ENCODE results near the gene RASSF7.
A peak's percentile ranks its signal among the peaks of the same experiment; 100 is the strongest.
"Not testable (repeated sequence)": the region's sequence is repeated elsewhere in the genome, so short reads cannot be mapped to it uniquely, and the experiment has no call there.

Gene RASSF7

DNA sequence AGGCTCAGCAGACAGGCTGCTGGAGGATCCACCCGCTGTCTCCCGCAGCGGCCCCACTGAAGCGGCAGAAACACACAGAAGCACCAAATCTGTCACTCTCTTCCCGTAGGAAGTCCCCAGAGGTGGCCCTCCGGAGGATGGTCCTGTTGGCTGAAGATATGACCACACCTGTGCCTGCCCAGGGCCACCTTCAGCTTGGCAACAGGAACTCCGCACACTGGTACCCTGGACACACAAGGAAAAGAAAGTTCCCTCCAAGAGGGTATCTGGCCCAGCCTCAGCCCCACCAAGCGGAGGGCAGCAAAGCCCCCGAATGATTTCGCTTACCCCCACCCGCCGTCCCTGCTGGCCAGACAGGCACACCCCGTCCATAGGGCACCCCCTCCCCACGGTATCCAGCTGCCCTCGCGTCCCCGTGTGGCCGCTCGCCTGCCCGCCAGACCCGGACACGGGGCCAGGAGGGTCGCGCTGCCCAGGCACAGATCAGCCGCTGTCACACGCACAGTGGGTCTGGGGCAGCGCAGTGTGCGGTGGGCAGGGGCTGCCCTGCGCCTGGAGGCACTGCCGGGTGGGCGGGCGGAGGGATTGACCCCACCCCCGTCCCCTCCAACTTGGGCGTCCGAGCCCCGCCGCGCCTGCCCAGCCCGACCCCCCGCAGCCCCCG, 7.0 kb downstream of the RASSF7 start:
- no peak for DNase-seq

DNA sequence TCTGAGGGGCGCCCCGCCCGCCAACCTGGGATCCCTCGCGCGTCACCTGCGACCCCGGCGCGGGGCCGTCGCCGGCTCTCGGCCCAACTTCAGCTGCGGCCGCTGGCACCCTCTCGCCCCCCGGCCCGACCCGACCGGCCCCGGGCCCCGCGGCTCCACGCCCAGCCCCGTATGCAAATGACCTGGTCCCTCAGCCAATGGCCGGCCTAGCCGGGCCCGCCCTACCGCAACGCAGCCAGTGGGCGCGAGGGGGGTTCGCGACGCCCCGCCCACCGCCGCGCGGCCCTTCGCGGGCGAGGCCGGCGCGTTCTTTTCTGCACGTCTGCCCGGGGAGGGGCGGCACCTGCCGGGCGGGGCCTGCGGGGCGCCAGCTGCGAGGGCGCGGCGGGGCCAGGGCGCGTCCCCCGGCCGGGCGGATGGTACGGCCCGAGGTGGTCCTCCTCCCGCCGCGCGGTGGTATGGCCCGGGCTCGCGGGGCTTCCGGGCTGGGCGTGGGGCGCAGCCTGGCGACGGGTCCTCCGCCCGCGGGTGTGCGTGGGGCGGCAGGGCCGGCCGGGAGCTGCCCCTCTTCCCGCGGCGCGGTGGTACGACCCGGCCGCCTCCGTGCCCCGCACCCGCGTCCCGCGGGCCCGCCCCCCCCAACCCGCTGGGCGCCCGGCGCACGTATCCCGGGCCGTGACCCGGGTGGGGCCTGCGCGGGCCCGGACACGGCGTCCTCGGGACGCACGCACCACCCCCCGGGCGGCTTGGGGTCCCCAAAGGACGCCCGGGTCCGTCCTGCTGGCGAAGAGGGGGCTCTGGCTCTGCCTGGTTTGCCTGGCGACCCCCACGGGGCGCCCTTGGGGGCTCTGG, 7.8 kb downstream of the RASSF7 start:
- peak; percentile 47 for DNase-seq

DNA sequence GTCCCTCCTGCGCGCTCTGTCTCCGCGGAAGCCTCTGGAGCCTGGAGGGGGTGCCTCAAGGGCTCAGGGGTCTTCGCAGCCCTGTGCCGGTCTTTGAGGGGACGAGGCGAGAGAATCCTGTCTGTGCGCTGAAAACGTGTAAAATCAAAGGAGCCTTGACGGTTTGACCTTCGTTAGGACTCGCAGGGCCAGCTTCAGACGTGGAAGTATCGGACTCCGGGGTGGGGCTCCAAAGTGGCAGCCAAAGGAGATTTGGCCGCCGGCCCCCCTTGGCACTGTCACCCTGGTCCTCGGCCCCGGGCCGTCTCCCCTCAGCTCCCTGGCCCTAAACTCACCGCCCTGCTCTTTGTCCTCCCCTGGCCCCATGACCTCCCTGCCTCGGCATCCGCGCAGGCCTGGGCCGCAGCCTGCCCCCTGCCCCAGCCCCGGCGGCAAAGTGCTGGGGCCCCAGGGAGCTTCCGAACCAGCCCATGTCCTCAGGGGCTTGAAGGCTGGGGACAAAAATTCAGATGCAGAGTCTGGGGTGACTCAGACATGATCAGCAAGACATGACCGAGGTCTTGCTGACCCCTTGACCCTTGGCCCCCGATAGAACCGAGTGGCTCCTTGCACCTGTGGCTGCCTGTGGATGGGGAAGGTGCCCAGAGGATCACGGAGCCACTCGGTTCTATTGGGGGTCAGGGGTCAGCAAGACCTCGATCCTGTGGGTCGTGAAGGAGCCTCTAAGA, 8.6 kb downstream of the RASSF7 start:
- DNase-seq: no peak

DNA sequence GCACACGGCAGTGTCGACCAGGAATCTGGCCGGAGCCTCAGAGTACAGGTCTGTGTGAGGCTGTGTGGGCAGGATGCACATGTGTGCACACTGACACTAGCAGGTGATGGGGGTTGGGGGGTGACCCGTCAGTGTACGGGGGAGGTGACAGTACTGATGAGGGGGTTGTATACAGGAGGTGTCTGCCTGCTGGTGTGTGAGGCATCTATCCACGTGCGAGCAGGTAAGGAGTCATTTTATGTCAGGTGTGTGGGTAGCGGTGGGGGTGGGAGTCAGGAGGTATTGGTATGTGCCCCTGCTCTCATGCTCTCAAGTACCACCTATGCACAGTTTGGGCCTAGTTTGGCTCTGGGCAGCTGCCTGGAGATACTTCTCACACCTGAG, 11.0 kb downstream of the RASSF7 start:
- DNase-seq: no peak

DNA sequence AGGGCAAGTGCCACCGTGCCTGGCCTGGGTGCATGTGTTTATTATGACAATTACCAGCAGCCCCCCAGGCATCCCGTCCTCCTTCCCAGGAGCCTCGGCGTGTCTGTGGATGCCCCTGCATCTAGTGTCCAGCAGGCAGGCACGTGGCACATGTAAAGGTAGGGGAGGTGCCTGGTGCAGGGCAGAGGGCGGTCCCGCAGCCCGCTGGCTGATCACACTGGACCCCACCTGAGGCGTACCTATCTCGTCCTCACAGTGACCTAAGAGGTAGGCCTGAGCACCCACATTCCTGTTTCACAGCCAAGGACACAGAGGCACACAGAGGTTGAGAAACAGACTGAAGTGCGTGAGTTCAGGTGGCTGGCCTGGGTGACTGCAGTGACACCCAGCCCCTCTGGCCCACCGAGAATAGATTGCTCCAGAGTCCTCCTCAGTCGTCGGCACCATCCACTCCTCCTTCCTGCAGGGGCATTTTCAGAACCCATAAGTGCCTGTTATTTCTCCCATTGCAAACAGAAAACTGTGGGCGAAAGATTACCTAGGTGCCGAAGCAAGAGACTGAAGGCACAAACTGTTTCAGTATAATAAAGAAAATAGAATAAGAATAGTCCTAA, 12.5 kb downstream of the RASSF7 start:
- no peak for DNase-seq

DNA sequence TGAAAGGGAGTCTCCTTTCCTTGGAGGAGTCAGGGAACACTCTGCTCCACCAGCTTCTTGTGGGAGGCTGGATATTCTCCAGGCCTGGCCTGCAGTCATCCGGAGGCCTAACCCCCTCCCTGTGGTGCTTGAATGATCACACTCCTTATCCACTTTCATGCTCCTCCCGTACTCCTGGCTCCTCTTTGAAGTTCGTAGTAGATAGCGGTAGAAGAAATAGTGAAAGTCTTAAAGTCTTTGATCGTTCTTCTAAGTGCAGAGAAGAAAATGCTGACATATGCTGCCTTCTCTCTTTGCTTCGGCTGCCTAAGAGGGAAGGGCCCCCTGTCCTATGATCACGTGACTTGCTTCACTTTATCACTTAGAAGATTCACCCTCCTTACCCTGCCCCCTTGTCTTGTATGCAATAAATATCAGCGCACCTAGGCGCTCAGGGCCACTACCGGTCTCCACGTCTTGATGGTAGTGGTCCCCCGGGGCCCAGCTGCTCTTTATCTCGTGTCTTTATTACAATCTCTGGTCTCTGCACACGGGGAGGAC, 13.3 kb downstream of the RASSF7 start:
- not testable (repeated sequence) for DNase-seq

DNA sequence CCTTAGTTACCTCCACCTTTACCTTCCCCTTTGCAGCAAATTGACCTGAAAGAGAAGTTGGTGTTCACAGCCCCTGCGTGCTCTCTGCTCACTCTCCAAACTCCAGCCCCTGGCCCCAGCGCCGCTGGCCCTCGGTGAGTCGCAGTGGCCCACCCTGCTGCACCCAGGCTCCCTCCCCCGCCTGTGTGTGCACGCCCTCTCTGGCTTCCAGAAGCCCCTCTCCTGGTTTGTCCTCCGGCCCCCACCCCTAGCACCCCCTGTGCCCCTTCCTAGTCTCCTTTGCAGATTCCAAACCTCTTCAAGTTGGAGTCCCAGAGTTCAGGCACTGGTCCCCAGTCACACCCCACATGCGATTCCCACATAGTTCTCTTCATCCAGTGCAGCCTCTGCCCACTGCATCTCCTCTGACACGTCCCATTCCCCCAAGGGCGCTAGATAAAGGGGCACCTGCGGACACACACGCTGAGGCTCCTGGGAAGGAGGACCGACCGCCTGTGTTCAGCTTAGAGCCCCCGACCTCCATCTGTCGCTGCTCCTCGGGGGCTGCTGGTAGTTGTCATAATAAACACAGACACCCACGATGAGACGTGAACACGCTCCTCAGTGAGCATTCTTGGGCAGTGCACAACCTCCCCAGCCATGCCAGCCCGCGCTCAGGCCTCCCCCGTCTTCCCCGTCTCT, 14.0 kb downstream of the RASSF7 start:
- DNase-seq: no peak

DNA sequence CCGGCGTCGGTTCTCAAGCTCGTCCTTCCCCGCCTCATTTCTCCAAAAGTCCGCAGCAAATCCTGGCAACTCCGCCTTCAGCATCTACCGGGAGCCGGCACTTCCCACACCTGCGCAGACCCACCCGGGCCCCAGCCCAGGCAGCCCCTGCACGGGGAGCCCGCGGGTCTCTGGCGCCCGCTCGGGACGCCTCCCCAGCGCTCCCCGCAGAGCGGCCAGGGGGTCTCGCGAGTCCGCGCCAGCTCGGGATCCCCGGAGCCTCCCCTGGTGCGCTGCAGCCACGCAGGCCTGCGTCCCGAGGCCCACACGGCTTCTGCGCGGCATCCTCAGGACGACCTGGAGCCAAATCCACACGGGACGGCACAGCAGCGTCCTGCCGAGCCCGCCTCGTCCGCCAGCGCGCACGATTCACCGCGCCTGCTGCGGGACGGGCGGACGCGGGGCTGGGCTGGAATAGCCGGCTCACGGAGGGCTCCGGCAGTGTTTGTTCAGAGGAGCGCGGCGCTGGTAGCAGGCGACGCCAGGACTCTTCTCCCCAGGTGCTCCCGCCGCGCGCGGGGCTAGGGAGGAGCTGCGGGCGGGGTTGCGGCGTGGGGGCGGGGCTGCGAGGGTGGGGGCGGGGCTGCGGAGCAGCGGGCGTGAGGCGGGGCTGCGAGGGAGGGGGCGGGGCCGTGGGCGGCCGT, 14.7 kb downstream of the RASSF7 start:
- peak; percentile 33 for DNase-seq

DNA sequence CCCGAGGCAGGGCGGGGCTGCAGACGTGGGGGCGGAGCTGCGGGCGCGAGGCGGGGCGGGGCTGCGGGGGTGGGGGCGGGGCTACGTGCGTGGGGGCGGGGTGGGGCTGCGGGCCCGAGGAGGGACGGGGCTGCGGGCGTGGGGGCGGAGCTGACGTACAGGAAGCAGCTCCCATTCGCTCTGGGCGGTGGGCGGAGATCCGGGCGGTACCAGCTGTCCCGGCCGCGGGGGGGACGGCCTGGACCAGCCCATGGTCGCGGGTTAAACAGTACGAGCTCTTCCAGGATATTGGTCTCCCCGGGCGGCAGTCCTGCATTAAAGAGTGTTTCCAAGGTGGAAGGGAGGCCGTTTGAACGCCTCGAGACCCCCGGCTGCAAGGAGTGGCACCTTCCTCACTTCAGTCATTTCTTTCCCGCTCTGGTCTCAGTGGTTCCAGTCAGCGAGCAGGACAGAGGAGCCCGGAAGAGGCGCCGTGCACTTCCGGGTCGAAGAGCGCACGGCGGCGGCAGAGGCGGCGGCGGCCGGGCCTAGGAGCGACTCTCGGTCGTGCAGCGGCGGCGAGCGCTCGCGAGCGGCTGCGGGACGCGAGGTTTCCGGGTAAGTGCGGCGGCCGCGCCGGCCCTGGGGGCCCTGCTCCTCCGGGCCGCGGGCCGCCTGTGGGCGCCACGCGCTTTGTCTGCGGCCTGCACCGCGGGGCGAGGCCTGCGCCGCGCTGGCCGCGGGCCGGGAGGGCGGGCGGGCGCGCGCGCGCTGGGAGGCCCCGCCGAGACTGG, 15.4 kb downstream of the RASSF7 start, which contains the start of gene PHRF1:
PHRF1 (plus strand) TSS at position 475 of the 773 bp plus-strand sequence. CDS start 5,043 bp downstream, outside the sequence.
- peak; percentile 86 for DNase-seq

DNA sequence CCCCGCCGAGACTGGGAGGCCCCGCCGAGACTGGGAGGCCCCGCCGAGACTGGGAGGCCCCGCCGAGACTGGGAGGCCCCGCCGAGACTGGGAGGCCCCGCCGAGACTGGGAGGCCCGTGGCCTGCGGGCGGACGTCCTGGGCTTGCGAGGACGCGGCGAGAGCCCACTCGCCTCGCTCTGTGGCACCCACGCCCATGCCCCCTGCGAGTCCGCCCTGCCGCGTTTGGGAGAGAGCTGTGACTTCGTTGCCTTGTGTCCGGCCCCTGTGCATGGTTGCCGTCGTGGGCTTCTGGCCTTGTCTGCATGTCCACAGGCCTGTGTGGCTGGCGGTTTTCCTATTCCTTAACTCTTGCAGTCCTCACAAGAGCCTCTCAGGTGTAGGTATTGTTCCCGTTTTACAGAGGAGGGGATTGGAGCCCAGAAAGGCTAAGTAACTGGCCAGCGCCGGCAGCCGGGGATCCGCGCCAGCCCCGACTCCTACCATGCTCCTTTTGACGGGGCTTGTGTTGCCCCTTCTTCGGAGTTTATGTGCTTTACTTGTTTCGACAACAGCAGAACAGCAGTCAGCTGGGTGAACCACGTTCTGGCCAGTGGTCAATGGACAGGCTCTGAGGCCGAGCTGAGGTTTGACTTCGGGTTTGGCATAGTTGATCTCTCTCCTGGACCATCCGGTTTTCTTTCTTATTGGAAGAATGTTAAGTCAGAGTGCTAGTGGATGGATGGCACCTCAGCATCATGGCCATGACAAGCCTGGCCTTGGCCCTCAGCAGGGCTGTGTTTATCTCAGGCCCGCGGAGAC, 16.2 kb downstream of the RASSF7 start:
- no peak for DNase-seq

DNA sequence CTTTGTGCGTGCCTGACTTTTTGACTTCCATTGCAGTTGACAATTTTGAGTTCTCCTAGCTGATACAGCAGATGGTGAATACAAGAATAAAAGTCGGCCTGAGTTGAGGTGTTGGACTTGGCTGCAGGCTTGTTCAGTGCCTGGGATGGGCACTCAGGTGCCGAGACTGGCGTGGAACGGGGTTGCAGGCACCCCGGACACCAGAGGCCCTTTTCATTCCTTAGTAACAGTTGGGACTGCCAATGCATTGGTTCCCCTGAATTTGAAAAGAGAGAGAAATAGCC, 16.8 kb downstream of the RASSF7 start:
- DNase-seq: no peak

DNA sequence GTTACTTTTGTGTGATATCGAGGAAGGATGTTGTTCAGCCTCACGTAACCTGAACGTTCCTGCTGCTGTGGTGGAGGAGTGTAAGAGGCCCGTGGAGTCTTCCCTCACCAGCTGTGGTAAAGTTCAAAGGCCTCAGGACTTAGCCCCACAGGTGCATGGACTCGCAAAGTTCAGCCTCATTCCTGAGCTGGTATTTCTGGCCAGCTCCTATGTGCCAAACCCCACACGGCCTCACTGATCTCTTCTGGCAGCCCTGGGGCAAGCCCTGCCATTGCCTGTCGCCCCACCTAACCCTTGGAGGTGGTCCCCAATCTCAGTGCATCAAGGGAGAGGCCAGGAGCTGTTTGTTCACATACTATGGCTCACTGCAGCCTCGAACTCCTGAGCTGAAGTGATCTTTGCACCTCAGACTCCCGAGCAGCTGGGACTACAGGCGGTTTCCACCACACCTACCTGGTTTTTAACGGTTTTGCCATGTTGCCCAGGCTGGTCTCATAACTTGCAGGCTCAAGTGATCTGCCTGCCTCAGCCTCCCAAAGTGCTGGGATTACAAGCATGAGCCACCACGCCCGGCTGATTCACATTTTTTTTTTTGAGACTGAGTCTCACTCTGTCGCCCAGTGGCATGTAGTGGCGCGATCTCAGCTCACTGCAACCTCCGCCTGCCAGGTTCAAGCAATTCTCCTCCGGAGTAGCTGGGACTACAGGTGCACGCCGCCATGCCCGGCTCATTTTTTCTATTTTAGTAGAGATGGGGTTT, 17.7 kb downstream of the RASSF7 start:
- DNase-seq: no peak

DNA sequence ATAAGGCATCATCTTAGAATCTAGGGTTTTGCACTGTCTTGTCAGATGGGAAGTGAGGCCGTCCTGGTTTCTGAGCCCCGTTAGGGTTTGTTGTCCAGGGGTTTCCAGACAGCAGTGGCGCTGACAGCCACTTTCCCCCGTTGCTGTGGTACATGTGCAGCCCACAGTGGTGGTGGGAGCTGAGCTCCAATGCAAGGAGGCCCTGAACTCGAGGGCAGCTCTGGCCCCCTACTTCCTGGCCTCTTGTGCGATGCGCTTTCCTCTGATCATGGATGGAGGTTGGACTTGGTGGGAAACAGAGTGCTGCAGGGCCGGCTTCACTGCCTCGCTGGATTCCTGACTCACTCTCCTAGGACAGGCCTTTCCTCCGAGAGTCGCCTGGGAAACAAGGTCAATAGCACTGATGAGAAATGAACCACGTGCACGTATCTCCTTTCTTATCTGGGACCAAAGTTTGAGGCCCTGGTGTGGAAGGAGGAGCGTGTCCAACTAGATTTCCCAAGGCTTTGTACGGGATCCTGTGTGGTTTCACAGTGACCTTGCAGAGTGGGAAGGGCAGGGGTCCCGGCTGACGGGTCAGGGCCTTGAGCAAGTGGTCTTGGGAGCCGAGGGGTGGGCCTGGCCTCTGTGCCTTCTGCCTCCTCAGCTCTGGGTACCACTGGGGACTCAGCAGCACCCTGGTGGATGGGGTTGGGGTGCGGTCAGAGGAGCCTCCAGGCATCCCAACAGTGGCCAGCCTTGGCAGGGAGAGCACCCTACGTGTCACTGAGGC, 19.2 kb downstream of the RASSF7 start:
- DNase-seq: no peak

DNA sequence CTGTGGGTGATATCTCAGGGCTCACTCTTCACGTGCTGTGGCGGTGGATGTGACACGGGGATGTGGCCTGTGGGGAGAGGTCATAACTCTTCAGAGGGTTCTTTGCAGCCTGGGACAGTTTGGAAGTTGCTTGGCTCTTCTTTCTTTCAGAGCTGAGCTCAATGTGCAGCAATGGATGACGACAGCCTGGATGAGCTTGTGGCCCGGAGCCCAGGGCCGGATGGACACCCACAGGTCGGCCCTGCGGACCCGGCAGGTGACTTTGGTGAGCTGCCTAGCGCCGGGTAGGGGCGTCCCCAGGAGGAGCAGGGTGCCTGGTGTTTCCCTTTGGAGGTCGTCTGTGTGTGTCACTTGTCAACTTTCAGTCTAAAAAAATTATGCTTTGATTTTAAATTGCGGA, 20.6 kb downstream of the RASSF7 start:
- no peak for DNase-seq

DNA sequence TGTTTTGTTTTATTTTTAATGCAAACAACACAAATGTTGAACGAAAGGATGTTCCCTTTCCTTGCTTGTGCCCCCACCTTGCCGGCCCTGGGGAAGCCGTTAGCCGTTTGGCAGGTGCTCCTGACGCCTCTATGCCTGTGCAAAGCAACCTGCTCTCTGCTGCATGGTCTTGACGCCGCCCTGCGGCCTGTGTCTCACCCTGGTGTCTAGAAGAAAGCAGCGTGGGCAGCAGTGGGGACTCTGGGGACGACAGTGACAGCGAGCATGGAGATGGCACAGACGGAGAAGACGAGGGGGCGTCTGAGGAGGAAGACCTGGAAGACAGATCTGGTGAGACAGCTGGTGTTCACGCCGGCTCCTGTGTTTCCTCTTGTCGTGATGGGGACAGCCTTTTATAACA, 21.0 kb downstream of the RASSF7 start:
- no peak for DNase-seq

DNA sequence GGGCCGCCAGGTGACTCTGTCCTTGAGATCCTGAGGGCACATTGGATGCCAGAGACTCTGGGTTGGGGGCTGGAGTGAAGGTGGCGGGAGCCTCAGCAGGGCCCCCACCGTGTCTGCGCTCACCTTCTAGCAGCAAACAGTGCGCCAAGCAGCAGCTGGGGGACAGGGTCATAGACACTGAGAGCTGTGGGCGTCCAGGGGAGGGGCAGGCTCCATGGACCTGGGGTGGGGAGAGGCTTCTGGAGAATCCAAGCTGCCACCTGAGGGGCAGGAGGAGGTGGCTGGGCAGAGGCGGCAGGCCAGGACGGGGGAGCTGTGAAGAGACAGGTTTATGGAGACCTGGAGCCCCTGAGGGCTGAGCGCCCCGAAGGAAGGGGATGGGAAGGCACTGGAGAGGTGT, 23.5 kb downstream of the RASSF7 start:
- DNase-seq: no peak

DNA sequence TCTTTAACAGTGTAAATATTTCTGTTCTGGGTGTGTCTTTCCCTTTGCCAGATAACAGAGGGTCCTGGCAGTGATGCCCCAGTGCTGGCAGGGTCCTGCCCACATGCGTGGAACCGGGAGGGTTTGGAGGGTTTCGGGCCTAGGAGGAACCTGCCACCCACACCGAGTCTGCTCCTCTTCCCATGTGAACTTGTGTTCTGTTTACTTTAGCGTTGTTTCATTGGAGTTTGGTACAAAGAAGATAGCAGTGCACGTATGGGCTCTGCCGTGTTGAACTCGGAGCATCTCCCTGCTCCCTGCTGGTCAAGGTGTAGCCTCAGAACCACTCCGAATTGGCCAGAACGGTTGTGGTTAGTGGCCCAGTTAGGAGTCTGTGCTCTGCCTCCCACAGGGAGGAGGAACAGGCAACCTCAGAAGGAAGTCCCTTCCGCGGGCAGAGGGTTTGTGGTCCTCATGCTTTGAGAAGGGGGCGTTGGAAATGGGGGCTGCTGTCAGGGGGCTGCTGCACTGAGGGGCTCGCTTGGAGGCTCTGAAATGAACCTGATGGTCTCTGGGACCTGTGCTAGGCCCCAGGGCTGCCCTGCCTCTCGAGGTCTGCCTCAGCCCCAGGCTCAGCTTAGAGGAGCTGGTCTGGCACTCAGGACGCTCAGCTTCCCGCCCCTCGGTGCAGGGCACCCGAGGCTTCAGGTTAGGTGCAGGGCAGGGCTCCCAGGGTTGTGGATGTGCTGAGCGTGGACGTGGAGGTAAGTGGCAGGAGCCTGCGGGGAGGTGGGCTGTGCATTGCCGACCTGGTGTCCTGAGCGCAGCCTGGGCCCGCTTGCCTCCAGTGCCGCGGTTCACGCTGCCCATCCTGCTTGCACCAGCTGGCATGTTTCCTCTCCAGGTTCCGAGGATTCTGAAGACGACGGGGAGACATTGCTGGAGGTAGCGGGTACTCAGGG, 25.9 kb downstream of the RASSF7 start:
- no peak for DNase-seq

DNA sequence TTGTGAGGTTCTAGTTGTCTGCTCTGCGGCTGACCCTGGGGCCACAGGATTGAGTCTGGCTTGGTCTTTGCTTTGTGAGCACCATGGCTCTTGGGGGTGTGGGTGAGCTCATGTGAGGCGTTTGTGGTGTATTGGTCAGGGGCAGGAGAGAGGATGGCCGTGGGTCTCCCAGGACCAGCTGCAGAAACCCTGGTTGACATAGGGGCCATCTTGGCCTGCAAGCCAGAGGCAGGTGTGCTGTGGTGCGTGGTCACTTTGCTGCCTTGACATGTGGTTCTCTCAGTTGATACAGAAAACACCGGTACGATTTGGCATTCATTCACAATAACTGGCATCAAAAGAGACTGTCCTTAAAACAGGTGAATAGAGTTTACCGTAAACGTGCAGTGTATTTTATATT, 26.8 kb downstream of the RASSF7 start:
- DNase-seq: no peak

Data from NCI-H2029 treated with DMSO at 0.1 percent for 48 hours (cell line).